Measurements from ENCODE around the gene CYP1A2. TPM values are rescaled to one million over a fixed set of nuclear protein-coding genes. Genes with fewer than 3 reads are reported as not detected.

The CYP1A2 gene
- total and polyA plus RNA-seq, 7 donors = not detected

GRCh38 chr15:74786551-74787165 is 38.0 kb downstream of the CYP1A2 start:
- peak; percentile 63 for DNase-seq
- no peaks in the 10 kb centered on the region for H3K36me3 ChIP-seq
- no peaks in the 10 kb centered on the region for H3K9me3 ChIP-seq
- H3K4me3 ChIP-seq = no peak overlapping the region
- WGBS, 2 donors = 35 to 51% methylated on average over 7 of the region's 7 CpGs
- no peaks in the 10 kb centered on the region for H3K27me3 ChIP-seq
- peaks cover 0 to 86% (median 80%) of the 10 kb centered on the region in 4 donors for H3K4me1 ChIP-seq
- intact Hi-C loops (cut with DNase I) = no loop called here
- TF ChIP-seq EP300 (IDR thresholded peaks at IDR 0.05) (no peak), CTCF (IDR thresholded peaks at IDR 0.05) (no peak), POLR2A (IDR thresholded peaks at IDR 0.05) (no peak), POLR2AphosphoS5 (IDR thresholded peaks at IDR 0.05) (no peak)
- peak overlapping the region; percentile 17 to 64 (median 48) for H3K27ac ChIP-seq

- TF ChIP-seq POLR2AphosphoS5 (IDR thresholded peaks at IDR 0.05) = peak in 1 of 4 donors; percentile 27
- TF ChIP-seq EP300 (IDR thresholded peaks at IDR 0.05) = no peak
- Histone ChIP-seq H3K4me3 (no peak overlapping the region), H3K9me3 (no peaks in the 10 kb centered on the region), H3K27ac (peak overlapping the region; percentile 43 to 72 (median 63)), H3K36me3 (no peaks in the 10 kb centered on the region), H3K27me3 (no peaks in the 10 kb centered on the region), H3K4me1 (peaks cover 0 to 89% (median 81%) of the 10 kb centered on the region in 4 donors)
- intact Hi-C loops (cut with DNase I) = no loop called here
- DNase-seq = peak; percentile 83
- WGBS, 2 donors = 24 to 28% methylated on average over 13 of the region's 13 CpGs
Measured at GRCh38 chr15:74787251-74788041, 38.8 kb downstream of the CYP1A2 start.

GRCh38 chr15:74788042-74788682 is 39.5 kb downstream of the CYP1A2 start:
- Histone ChIP-seq H3K36me3 (no peaks in the 10 kb centered on the region), H3K4me1 (peaks cover 0 to 89% (median 82%) of the 10 kb centered on the region in 4 donors), H3K27ac (peak overlapping the region; percentile 43 to 72 (median 63)), H3K4me3 (no peak overlapping the region), H3K9me3 (no peaks in the 10 kb centered on the region), H3K27me3 (no peaks in the 10 kb centered on the region)
- intact Hi-C loops (cut with DNase I) = no loop called here
- 24 to 32% methylated on average over 7 of the region's 7 CpGs for WGBS, 2 donors
- DNase-seq = no peak
- TF ChIP-seq POLR2A (IDR thresholded peaks at IDR 0.05) (no peak), POLR2AphosphoS5 (IDR thresholded peaks at IDR 0.05) (no peak), EP300 (IDR thresholded peaks at IDR 0.05) (no peak), CTCF (IDR thresholded peaks at IDR 0.05) (no peak)

GRCh38 chr15:74788683-74789151 is 40.1 kb downstream of the CYP1A2 start:
- TF ChIP-seq POLR2AphosphoS5 (IDR thresholded peaks at IDR 0.05) (no peak), POLR2A (IDR thresholded peaks at IDR 0.05) (no peak), CTCF (IDR thresholded peaks at IDR 0.05) (no peak)
- no peaks in the 10 kb centered on the region for H3K27me3 ChIP-seq
- no peak overlapping the region for H3K4me3 ChIP-seq
- peaks cover 0 to 87% (median 78%) of the 10 kb centered on the region in 4 donors for H3K4me1 ChIP-seq
- no peaks in the 10 kb centered on the region for H3K9me3 ChIP-seq
- no peak for DNase-seq
- intact Hi-C loops (cut with DNase I) = no loop called here
- peak overlapping the region; percentile 43 to 72 (median 63) for H3K27ac ChIP-seq
- no peaks in the 10 kb centered on the region for H3K36me3 ChIP-seq
- WGBS, 2 donors = 30 to 31% methylated on average over 9 of the region's 9 CpGs

GRCh38 chr15:74789171-74789631 is 40.6 kb downstream of the CYP1A2 start:
- intact Hi-C loops (cut with DNase I) = no loop called here
- Histone ChIP-seq H3K36me3 (no peaks in the 10 kb centered on the region), H3K9me3 (no peaks in the 10 kb centered on the region), H3K4me1 (peaks cover 0 to 82% (median 73%) of the 10 kb centered on the region in 4 donors), H3K27ac (peak overlapping the region; percentile 43 to 72 (median 63)), H3K27me3 (no peaks in the 10 kb centered on the region), H3K4me3 (no peak overlapping the region)
- 10 to 22% methylated on average over 14 of the region's 14 CpGs for WGBS, 2 donors
- peak; percentile 61 for DNase-seq
- TF ChIP-seq POLR2A (IDR thresholded peaks at IDR 0.05) (no peak), EP300 (IDR thresholded peaks at IDR 0.05) (no peak)
